Activated CD8-positive, alpha-beta T cell treated with anti-CD3 and anti-CD28 coated beads for 36 hours (primary cell): ENCODE data around the gene STAB1. TPM values are rescaled to one million over a fixed set of nuclear protein-coding genes. Genes with fewer than 3 reads are reported as not detected.

Experiments
- ATAC-seq: fragments of 200-7000 bp; cut with Tn5 transposase; one replicate; pipeline ENCODE4 v1.10.0; 2021; ENCODE audit warnings: mild to moderate bottlenecking, moderate library complexity
- CTCF ChIA-PET: fragments of 350-600 bp; sonication (Branson Sonifier 250); formaldehyde crosslinking; loops from one replicate; lab custom pipeline; 2021; ENCODE audit warnings: antibody characterized with exemption; lab: Charles Lee
- POLR2A ChIA-PET: fragments of 350-600 bp; sonication (Branson Sonifier 250); formaldehyde crosslinking; loops from one replicate; lab custom pipeline; 2021; ENCODE audit warnings: antibody characterized with exemption; lab: Charles Lee
- DNase-seq: peaks from one replicate; pipeline ENCODE4 v3.0.0-alpha.2; 2020
- H3K27ac Mint-ChIP-seq: one replicate; pipeline ENCODE4 v1.8.0; 2021; ENCODE audit warnings: mild to moderate bottlenecking, mixed read lengths
- H3K27me3 Mint-ChIP-seq: one replicate; pipeline ENCODE4 v1.8.0; 2021; ENCODE audit warnings: mixed read lengths
- H3K36me3 Mint-ChIP-seq: one replicate; pipeline ENCODE4 v1.8.0; 2021; ENCODE audit warnings: low read depth, mixed read lengths
- H3K4me1 Mint-ChIP-seq: one replicate; pipeline ENCODE4 v1.8.0; 2021; ENCODE audit warnings: low read depth, mixed read lengths
- H3K4me3 Mint-ChIP-seq: one replicate; pipeline ENCODE4 v1.8.0; 2021; ENCODE audit warnings: mild to moderate bottlenecking, moderate library complexity, mixed read lengths
- H3K9me3 Mint-ChIP-seq: one replicate; pipeline ENCODE4 v1.8.0; 2021; ENCODE audit warnings: mixed read lengths
- intact Hi-C: fragments of 100-400 bp; cut with micrococcal nuclease; formaldehyde crosslinking; loops from one replicate; pipeline ENCODE4 v1.10.0; 2022
- total RNA-seq, 2 experiments: library from RNA; stranded (reverse); gene quantifications; one replicate each; pipeline ENCODE4 v1.2.3, GENCODE V29; 2021
- TF ChIP-seq, protein P1 (sequence below): fragments of 200-600 bp; IDR thresholded peaks from one replicate; pipeline ENCODE4 v1.8.0; 2022; ENCODE audit warnings: antibody characterized with exemption, mild to moderate bottlenecking

The STAB1 gene
- total RNA-seq, 2 experiments from 2014 or later = 0.09 to 0.20 TPM

DNA sequence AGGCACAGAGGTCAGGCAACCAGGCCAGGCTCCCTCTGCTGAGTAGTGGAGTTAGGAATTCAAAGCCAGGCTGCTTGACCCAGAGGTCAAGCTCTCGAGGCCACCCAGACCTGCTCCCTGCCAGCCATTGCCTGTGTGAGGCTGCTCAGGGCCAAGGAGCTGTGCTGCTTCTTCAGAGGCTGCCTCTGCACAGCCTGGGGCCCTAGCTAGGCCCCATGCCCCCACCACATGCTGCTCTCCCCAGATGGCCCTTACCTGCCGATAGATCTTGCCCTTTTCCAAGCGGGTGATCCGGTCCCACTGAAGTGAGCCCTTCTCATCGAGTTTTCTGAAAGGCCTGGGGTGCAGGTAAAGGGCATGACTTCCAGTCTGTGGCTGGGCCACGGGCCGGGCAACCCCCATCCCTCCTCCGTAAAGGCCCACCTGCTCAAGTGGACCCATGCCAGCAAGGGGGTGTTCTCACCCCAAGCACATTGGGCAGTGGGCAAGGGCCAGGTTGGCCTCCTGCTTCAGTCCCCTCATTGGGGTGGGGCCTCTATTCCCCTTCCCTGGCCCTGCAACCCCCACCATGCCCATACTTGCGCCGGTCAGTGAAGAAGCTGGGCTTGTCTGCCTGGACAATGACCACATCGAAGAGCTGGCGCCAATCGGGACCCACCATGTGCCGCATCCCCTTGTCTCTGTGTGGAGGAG, 32.0 kb downstream of the STAB1 start:
- intact Hi-C loops = no loop called here
- H3K4me3 Mint-ChIP-seq = no peak overlapping the region
- H3K9me3 Mint-ChIP-seq = no peaks in the 10 kb centered on the region
- no peak for DNase-seq
- CTCF ChIA-PET = interaction anchor here (1.2 kb wide), 1 partner anchor 188 kb away, joined by 4 read pairs; no protein-coding TSS in a partner anchor
- no peak for ATAC-seq
- TF ChIP-seq, protein P1, sequence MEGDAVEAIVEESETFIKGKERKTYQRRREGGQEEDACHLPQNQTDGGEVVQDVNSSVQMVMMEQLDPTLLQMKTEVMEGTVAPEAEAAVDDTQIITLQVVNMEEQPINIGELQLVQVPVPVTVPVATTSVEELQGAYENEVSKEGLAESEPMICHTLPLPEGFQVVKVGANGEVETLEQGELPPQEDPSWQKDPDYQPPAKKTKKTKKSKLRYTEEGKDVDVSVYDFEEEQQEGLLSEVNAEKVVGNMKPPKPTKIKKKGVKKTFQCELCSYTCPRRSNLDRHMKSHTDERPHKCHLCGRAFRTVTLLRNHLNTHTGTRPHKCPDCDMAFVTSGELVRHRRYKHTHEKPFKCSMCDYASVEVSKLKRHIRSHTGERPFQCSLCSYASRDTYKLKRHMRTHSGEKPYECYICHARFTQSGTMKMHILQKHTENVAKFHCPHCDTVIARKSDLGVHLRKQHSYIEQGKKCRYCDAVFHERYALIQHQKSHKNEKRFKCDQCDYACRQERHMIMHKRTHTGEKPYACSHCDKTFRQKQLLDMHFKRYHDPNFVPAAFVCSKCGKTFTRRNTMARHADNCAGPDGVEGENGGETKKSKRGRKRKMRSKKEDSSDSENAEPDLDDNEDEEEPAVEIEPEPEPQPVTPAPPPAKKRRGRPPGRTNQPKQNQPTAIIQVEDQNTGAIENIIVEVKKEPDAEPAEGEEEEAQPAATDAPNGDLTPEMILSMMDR = no peak
- no peaks in the 10 kb centered on the region for H3K27me3 Mint-ChIP-seq
- no peak overlapping the region for H3K27ac Mint-ChIP-seq
- peaks cover 9% of the 10 kb centered on the region for H3K36me3 Mint-ChIP-seq
- POLR2A ChIA-PET = interaction anchor here (0.6 to 0.8 kb wide), 2 partner anchors 71 to 95 kb away, joined by 3 to 4 read pairs; no protein-coding TSS in a partner anchor
- H3K4me1 Mint-ChIP-seq = no peaks in the 10 kb centered on the region

- no peak for DNase-seq
- intact Hi-C loops = no loop called here
- CTCF ChIA-PET = interaction anchor here (1.0 kb wide), 1 partner anchor 81 kb away, joined by 3 read pairs; no protein-coding TSS in a partner anchor
- H3K27ac Mint-ChIP-seq = no peak overlapping the region
- H3K9me3 Mint-ChIP-seq = no peaks in the 10 kb centered on the region
- ATAC-seq = no peak
- H3K4me3 Mint-ChIP-seq = no peak overlapping the region
- H3K4me1 Mint-ChIP-seq = peaks cover 3% of the 10 kb centered on the region
- POLR2A ChIA-PET = interaction anchor here (0.6 to 1.7 kb wide), 3 partner anchors 10 to 96 kb away, joined by 3 to 4 read pairs (median 3); no protein-coding TSS in a partner anchor
- peaks cover 9% of the 10 kb centered on the region for H3K36me3 Mint-ChIP-seq
- H3K27me3 Mint-ChIP-seq = no peaks in the 10 kb centered on the region
- TF ChIP-seq, protein P1 = no peak
Observed at GRCh38 chr3:52527732-52528585, 32.8 kb downstream of the STAB1 start.

GRCh38 chr3:52528586-52529375, 33.6 kb downstream of the STAB1 start:
- Mint-ChIP-seq H3K27me3 (no peaks in the 10 kb centered on the region), H3K4me1 (peaks cover 3% of the 10 kb centered on the region), H3K27ac (no peak overlapping the region), H3K4me3 (no peak overlapping the region), H3K9me3 (no peaks in the 10 kb centered on the region), H3K36me3 (peaks cover 9% of the 10 kb centered on the region)
- ChIA-PET POLR2A (interaction anchor here (1.3 to 1.7 kb wide), 2 partner anchors 9 to 11 kb away, joined by 3 to 4 read pairs; no protein-coding TSS in a partner anchor), CTCF (interaction anchor here (1.0 to 1.1 kb wide), 2 partner anchors 82 to 372 kb away, joined by 3 read pairs; no protein-coding TSS in a partner anchor)
- ATAC-seq (no peak), DNase-seq (no peak)
- TF ChIP-seq, protein P1 = no peak
- intact Hi-C loops = no loop called here

DNA sequence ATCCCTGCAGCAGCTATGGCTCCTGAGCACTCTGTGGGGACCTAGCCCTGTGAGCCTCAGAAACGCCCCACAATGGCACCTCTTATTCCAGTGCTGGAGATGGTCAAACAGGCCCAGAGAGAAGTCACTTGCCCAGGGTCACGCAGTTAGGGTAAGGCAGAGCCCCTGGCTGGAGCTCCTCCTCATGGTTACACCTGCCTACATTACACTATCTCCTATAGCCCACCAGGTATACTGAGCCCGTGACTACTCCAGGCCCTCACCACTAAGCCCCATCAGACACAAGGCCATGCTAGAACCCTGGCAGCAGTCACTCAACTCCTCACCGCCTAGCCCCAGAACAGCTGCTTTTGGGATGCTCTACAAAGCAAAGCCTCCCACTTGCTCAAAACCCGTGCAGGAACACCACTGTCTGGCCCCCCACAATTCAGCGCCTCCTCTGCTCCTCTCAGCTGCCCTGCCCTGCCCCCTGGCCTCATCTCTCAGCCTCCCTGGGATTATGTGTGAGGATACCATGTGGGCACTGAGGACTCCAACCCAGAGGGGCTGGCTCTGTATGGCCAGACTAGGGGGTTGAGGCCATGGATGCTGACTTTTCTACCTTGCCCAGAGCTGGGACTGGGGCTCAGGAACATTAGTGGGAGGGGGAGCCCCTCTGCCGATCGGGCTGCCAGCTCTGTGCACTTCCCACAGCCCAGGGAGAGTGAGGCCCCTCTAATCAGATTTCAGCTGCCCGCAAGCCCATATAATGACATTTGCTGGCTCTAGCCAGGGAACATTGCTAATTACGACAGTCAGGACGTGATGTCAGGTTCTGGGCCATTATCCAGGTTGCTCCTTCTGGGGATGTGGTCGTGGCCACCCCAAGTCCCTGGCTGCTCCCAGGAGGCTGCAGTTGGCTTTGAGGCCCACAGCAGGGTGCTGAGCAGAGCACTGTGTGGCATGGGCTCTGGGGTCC, 34.5 kb downstream of the STAB1 start:
- CTCF ChIA-PET = interaction anchor here (1.1 kb wide), 1 partner anchor 373 kb away, joined by 3 read pairs; no protein-coding TSS in a partner anchor
- Mint-ChIP-seq H3K9me3 (no peaks in the 10 kb centered on the region), H3K36me3 (peaks cover 4% of the 10 kb centered on the region), H3K4me3 (no peak overlapping the region), H3K4me1 (peaks cover 6% of the 10 kb centered on the region), H3K27ac (no peak overlapping the region), H3K27me3 (no peaks in the 10 kb centered on the region)
- TF ChIP-seq, protein P1 = no peak
- DNase-seq (no peak), ATAC-seq (no peak)
- intact Hi-C loops = loop anchor here (10.0 kb wide), 1 partner anchor 155 kb away; the partner anchor contains the start of genes GNL3 and PBRM1
- POLR2A ChIA-PET = interaction anchor here (1.3 to 1.7 kb wide), 2 partner anchors 8 to 12 kb away, joined by 3 to 4 read pairs; no protein-coding TSS in a partner anchor
